Hindlimb muscle (tissue), 1 donor: ENCODE results near the gene PRRC1. TPM values are rescaled to one million over a fixed set of nuclear protein-coding genes. Genes with fewer than 3 reads are reported as not detected.
"Not testable (repeated sequence)": the region's sequence is repeated elsewhere in the genome, so short reads cannot be mapped to it uniquely, and the experiment has no call there.

Source experiments
- DNase-seq: peaks from one replicate; pipeline ENCODE4 v3.0.0-alpha.2; 2013
- polyA plus RNA-seq: library from polyadenylated mRNA; unstranded; fragments of 120-200 nt; gene quantifications from one replicate; pipeline ENCODE4 v1.2.1, GENCODE V29; 2013; ENCODE audit not compliant: insufficient read length

Gene PRRC1
- polyA plus RNA-seq, 1 donor, result 51.0 TPM

DNA sequence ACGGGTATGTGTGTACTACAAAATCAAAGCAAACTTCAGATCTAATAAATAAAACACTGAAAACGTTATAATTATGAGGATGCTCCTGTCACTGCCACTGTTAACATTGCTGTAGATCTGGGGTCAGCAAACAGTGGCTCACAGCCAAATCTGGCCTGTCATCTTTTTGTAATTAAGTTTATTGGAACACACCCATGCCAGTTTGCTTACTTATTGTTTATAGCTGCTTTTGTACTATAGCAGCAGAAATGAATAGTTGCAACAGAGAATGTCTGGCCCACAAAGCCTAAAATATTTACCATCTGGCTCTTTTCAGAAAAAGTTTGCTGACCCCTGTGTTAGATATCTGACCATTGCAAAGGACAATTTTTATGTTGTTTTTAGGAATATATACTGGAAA lies 32.1 kb downstream of the PRRC1 start:
- no peak for DNase-seq

DNA sequence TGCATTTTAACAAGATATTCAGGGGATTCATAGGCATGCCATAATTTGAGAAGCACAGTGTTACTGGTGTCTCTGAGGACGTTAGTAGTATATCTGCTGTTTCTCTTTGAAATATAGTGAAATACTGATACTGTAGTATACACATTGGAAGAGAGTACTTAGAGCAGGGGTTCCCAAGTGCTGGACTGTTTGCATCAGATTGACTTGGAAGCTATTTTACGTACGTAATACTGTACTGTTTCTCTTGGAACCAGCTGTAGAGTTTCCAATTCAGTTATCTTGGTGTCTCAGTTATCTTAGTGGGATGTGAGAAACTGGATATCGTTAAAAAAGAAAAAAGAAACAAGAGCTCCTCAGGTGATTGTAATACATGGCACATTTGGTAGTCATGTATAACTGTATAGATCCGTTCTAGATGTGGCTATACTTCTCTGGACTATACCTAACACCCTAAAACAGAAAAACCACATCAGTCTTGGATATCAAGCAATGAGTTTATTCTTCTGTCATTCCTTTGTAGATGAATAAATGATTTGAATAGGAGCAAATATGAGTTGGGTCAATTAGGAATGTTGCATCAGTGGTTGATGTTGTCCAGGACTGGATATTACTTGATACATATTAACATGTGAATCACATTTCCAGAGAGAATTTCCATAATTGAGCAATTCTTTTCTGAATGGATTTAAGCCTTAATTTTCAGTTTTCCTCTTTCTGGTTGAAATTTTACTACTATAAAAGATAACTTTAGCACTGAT lies 33.4 kb downstream of the PRRC1 start:
- no peak for DNase-seq

DNA sequence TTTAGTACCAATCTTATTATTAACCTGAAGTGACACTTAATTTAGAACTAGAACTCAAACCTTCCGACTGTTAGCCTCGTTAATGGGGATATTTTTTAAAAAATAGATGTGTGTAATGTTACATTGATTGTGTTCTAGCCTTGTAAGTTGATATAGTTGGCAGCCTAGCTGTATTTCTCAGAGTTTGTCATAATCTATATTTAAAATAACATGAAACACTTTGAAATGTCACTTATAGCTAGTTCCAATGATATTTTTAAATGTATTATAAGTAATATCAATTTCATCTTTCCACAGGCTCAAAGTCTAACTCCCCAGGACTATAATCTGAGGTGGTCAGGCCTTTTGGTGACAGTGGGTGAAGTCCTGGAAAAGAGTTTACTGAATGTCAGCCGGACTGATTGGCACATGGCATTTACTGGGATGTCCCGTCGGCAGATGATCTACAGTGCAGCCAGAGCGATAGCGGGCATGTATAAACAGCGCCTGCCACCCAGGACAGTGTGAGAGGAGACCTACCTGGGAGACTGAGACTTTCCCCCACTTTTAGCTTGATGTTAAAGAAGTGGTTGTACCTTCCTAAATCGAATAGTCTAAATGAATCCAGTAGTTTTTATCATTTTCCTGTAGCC lies 34.1 kb downstream of the PRRC1 start:
- no peak for DNase-seq

DNA sequence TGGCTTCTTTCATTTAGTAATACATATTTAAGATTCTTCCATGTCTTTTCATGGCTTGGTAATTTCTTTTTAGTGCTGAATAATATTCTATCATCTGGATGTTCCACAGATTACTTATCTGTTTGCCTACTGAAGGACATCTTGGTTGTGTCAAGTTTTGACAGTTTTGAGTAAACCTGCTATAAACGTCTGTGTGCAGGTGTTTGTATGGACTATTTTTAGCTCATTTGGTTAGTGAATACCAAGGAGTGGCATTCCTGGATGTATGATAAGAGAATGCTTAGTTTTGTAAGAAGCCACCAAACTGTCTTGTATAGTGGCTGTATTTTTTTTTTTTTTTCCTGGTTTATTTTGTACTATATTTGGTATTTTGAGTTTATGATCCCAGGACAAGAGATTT lies 38.4 kb downstream of the PRRC1 start:
- DNase-seq, result no peak

DNA sequence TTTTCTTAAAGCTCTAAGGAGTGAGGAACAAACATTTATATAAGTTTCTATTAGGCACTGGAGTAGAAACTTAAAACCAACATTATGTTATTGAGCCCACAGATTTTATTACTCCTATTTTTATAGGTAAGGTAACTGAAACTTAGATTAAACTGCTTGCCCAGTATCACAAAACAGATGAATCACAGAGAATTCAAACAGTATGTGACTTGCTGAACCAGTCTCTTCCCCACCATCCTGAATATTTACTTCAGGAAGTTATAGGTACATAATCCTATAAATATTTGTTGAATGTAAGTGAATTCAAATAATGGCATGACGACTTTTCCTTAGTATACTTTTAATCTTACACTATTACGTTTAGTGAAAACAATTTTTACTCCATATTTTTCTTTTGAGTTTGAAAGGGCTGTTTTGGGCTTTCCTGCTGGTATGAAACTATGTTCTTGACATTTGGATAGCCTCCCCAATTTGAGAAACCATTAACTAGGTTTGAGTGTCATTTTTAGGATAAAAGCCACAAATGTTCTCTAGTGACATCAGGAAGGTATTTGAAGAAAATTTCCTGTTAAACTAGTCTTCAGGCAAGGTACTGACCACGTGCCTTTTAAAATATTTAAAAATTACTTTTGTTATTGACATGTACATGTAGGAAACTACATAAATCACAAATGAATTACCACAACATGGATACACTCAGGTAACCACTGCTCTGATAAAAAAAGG lies 39.3 kb downstream of the PRRC1 start:
- DNase-seq, result no peak

DNA sequence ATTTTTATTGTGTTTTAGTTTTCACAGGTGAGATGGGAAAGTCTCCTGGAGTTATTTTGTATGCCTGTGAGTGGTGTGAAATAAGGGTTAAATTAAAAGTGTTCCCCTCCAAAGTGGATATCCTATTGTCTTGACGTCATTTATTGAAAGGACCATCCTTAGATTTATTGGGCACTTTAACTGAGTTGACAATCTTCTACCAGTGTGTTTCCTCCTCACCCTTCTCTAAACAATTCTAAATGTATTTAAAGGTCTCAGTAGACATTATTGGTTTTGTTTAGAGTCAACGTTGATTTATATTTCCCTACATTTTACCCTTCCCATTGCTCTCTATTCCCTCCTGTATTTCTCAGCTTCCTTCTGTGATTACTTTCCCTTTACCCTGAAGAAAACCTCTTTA lies 40.8 kb downstream of the PRRC1 start:
- no peak for DNase-seq

DNA sequence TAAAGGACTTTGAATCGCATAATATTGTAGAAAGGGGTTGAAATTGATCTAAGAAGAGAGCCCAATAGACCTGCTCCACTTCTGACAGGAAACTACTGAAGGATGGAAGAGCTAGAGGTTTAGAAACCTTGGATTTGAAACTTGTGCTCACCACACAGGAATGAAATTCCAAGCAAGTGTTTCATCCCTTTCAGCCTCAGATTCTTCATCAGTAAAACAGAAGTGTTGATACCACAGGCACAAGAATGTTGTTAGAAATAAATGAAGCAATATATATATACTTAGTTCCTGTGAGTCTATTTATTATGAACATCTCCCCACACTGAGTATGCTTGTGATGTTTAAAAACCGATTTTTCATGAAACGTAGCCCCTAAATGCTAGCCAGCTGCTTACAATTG lies 43.8 kb downstream of the PRRC1 start:
- no peak for DNase-seq

DNA sequence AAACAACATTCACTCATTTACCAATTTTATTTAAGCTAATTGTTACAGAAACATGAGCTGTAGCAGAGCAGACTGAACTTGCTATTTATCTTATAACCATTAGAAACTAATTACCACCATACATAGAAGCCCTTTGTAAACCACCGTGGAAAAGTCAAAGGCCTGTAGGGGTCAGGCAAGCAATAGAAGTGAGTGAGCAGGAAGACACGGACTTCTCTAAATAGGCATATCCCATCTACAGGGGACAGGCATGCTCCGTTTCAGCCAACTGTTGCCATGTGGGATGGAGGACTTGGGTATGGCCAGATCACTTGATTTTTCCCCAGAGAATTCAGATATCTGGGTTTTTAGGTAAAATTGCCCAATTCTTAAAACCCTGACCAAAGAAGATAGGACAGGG lies 44.8 kb downstream of the PRRC1 start:
- DNase-seq, result no peak

DNA sequence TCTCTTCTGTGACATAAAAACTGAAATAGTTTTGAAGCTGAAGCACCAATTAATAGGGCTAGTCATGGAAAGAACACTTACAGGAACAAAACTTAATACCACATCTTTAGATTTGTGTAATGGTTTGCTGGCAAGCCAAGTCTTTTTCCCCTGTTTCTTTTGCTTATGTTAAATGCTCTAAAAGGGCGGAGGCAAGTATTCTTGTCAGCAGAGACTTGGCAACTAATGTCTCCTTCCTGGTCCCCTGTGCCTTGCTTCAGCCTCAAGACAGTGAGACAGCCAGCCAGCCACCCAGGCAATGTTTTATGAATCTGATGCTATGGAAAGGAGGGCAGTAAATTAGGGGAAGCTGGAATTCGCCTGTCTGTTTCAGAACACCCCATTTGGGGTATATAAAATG lies 45.7 kb downstream of the PRRC1 start:
- DNase-seq, result peak; percentile 34

DNA sequence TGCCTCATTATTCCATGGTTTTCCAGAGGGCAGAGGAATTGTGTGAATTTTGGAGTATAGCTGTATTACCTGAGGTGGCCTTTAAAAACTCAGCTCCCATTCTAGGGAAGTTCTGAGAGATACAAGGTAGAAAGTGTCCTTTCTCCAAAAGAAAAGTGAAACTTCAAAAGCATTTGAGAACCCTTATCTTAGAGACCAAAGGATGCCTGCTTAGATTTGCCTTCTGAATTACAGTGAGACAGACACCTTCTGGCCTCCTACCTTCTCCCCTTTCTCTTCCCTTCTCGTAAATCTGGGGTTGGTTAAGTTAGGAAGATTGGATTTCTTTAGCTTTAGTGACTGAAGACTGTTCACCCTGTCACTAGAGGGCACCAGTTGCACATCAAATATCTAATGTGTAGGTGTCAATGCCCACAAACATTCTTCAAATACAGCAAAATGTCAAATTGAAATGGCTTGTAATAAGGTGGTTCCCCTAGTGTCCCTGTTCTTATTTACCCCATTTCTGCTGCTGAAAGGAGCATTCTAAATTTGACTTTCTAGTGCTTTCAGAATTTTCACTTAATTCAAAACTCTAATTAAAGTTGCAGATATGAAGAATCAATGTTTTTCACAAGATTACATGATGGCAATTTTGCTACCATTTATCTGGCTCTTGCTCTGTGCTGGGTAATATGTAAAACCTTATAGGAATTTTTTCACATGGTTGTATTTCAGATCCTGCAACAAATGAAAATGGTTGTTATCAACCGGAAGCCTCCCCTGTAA lies 46.7 kb downstream of the PRRC1 start:
- peak; percentile 26 for DNase-seq

DNA sequence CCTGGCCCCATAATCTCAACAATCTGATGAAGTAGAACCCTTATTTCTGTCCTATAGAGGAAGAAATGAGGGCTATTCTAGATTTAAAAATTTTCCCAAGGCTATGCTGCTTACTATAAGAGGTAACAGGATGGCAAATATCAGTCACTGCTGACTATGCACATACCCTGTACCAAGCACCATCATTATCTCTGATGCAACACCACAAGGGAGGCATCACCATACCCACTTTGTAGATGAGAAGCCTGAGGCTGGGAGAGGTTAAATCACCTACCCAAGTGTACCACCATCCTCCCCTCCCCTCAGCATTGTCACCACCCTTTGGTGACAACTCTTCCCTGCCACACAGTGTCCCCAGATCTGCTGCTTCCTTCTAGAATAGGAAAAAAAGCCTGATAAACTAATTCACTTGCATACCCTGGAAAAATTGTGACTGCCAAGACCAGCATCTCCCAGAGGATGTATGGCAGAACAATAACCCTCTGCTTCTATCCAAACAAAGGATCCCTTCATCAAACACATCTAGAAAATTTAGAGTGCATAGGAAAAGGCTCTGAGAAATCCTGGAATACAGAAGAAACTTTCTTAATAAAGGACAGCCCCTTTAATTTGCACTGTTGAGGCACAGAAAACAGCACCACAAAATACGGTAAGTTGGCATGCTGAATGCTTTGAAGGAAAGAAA lies 48.3 kb downstream of the PRRC1 start:
- no peak for DNase-seq

DNA sequence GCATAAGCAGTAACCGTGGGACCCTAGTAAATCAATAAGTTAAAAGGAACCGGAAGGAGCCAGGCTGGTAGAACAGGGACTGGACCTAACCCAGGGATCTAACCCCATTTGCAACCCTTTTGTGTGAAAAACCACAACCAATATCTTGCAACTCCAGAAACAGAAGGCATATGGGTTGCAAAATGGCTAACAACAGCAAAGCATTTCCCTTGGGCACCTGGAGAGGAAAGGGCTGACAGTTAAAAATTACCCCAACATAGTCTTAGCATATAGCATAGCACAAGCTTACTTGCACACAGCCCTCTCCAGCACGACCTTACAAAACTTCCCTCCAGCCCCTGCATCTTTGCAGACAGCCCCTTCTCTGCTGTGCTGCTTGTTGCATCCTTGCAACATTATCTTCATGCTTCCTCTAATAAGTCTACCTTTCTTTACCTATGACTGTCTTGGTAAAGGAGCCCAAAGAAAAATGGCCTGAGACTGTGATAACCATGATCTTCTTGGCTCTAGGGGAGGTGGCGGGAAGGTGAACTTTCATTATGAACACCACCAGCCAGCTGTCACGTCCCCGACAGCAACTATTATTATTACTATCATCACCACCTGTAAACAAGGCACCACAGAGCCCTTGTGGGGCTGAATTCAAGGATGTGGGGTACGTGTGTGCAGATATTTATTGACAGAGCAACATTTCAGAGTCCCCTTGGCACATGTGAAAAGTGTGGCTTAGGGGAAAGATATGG lies 49.8 kb downstream of the PRRC1 start:
- no peak for DNase-seq

DNA sequence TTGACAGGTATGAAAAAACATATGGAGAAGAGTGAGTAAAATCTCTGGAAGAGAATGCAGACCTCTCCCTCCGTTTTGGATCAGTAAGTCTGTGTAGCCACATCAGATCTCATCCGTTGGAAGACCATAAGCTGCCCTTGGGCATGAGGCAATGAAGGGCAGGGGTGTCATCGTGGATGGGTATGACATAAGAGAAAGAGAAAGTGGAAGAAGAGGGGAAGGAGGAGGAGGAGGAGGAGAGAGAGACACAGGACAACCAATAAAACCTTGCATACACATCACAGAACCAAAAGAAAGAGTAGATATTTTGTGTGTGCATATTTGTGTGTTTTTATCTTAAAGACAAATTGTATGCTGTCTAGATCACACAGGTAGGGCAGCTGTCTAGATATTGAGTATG lies 50.7 kb downstream of the PRRC1 start:
- no peak for DNase-seq

DNA sequence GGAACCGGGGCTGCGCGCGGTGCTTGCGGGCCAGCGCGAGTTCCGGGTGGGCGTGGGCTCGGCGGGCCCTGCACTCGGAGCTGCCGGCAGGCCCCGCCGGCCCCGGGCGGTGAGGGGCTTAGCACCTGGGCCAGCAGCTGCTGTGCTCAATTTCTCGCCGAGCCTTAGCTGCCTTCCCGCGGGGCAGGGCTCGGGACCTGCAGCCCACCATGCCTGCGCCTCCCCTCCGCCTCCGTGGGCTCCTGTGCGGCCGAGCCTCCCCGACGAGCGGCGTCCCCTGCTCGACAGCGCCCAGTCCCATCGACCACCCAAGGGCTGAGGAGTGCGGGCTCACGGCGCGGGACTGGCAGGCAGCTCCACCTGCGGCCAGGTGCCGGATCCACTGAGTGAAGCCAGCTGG lies 52.0 kb downstream of the PRRC1 start:
- DNase-seq, result not testable (repeated sequence)

DNA sequence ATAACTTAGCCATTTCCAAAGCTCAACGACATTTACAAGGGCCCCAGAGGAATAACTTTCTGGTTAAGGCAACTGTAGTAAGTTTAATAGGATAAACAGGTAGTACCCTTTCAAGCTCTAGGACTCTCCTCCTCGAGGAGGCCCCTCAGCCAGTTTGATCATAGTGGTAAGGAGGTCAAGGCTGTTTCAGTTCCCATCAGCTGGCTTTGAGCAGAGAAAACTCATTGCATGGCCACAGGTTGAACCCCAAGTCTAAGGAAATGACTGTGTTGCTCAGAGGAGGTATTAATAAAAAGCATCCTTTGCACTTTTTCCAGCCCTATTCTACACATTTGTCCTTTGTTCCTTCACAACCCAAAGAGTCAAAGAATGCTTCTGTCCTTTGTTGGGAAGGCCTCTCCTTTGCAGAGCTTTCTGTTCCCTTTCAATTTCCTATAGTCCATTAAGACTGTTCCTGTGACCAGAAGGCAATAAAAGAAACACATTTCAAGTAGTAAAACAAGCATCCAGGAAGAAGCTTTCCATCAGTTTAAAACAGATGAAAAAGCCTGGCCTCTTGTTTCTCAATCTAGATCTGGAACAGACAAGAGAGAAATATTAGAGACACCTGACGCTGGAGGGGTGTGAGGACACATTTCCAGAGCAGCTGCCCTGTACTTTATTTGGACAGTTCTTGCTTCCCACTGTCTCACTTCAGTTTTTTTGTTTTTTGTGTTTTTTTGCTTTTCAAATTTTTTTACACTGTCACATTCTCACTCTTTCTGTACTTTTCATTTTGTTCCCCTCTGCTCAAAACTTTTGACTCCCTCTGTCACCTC lies 54.1 kb downstream of the PRRC1 start:
- no peak for DNase-seq

DNA sequence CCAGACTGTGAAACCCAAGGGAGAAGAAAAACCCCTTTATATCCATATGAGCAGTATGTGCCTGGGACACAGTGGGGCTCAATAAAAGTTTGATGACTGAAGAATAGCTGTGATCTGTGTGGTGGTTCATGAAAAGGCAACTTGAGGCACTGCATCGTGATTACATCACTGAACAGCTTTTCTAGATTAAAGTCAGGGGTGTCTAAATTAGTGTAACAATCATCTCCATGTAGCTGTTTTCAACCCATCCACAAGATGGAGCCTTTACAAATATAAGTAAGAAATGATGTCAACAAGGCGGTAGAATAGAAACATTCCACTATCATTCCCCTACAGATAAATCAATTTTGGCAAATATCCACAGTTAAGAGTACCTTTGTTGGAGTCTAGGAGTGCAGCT lies 55.5 kb downstream of the PRRC1 start:
- DNase-seq, result no peak

DNA sequence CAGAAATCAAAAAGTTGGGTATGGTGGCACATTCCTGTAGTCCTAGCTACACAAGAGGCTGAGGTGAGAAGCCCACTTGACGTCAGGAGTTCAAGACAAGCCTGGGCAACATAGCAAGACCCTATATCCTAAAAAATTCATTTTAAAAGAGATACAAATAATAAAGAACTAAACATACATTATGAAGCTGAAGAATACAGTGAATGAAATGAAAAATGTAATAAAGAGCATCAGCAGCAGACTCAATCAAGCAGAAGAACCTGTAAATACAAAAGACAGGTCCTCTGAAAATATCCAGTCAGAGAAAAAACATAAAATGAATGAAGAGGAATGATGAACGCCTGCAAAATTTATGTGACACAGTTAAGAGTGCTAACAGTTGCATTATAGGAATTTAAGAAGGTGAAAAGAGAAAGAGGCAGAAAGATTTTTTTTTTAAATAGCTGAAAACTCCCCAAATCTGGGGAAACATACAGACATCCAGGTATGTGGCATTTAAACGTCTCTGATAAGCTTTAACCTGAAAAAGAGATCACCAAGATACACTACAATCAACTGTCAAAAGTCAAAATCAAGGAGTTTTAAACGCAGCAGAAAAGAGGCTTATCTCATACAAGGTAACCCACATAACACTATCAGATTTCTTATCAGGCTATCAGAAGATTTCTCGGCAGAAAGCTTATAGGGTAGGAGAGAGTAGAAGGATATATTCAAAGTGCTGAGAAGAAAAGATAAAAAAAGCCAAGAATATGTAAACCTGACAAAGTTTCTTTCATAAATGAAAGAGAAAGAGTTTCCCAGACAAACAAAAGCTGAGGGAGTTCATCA lies 57.6 kb downstream of the PRRC1 start:
- no peak for DNase-seq

DNA sequence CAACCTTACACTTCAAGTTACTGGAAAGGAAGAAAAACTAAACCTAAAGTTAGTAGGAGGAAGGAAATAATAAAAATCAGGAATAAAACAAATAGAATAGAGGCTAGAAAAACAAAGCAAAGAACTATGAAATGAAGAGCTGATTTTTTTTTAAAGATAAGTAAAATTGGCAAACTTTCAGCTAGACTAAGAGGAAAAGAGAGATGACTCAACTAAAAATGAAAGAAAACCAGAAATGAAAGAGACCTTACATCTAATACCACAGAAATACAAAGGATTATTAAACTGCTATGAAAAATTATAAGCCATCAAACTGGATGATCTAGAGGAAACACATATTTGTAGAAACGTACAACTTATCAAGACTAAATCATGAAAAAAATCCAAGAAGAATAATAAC lies 60.0 kb downstream of the PRRC1 start:
- no peak for DNase-seq

DNA sequence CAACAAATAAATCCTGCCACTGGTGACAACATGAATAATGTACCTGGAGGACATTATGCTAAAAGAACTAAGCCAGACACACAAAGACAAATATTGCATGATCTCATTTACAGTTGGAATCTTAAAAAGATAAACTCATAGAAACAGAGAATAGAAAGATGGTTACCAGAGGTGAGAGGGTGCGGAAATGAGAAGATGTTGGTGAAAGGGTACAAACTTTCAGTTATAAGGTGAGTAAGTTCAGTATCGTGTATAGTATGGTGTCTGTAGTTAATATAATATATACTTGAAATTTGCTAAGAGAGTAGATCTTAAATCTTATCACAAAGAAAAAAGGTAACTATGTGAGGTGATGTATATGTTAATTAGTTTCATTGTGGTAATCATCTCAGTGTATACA lies 63.3 kb downstream of the PRRC1 start:
- no peak for DNase-seq

DNA sequence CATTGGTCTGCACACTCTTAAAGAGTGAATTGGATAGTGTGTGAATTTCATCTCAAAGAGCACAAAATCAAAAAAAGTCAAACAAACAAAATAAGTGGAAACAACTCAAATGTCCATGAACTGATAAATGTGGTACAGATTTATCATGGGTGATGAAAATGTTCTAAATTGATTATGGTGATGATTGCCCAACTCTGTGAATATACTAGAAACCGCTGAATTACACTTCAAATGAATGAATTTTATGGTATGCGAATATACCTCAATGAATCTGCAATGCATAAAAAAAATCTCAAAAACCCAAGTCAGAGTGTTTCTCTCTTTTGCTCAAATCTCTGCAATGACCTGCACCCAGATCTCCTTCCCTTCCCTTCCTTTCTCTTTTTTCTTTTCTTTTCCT lies 64.0 kb downstream of the PRRC1 start:
- DNase-seq, result no peak
